ENCODE measurements around the gene CORO1C. TPM values are rescaled to one million over a fixed set of nuclear protein-coding genes. Genes with fewer than 3 reads are reported as not detected.
A peak's percentile ranks its signal among the peaks of the same experiment; 100 is the strongest.
"Not testable (repeated sequence)": the region's sequence is repeated elsewhere in the genome, so short reads cannot be mapped to it uniquely, and the experiment has no call there.

CORO1C gene
- total RNA-seq, 1 donor from 2014 or later: 68.3 TPM

DNA sequence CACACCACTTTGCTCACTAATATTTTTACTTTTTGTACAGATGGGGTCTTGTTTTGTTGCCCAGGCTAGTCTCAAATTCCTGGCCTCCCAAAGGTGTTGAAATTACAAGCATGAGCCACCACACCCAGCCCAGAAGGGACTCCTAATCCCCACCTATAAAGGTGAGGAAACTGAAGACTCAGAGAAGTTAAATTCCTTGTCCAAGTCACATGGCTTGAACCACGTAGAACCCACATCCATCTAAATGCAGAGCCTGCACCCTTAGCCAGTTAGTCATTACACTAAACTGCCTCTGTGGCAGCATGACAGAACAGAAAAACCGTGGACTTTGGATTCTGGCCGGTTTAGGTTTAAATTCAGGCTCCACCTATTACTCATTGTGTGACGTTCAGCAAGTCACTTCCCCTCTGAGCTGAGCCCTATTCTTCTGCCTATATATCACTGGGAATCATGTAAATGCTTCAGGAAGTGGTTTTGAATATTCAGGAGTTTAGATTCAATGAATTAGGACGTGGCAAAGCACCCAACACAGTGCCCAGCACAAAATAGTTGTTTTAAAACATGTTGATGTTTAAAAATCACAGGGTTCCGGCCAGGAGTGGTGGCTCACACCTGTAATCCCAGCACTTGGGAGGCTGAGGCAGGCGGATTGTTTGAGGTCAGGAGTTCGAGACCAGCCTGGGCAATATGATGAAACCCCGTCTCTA is 3.0 kb upstream of the CORO1C start:
- Mint-ChIP-seq H3K9me3 (no peaks in the 10 kb centered on the region), H3K4me1 (peaks cover 26% of the 10 kb centered on the region), H3K27me3 (no peaks in the 10 kb centered on the region), H3K36me3 (ENCODE audit: low read depth) (peaks cover 8% of the 10 kb centered on the region), H3K27ac (peak overlapping the region; percentile 71), H3K4me3 (no peak overlapping the region)
- DNase-seq: no peak
- POLR2A ChIA-PET: no interaction called here
- intact Hi-C loops (cut with micrococcal nuclease): loop anchor here (5.0 kb wide), 3 partner anchors 33 to 1777 kb away; partner anchors contain the start of genes SSH1 and TMEM263
- CTCF ChIA-PET: interaction anchor here (1.7 kb wide), 1 partner anchor 70 kb away, joined by 4 read pairs; no protein-coding TSS in a partner anchor
- ATAC-seq (ENCODE audit: low read depth): no peak
- TF ChIP-seq, protein P1, sequence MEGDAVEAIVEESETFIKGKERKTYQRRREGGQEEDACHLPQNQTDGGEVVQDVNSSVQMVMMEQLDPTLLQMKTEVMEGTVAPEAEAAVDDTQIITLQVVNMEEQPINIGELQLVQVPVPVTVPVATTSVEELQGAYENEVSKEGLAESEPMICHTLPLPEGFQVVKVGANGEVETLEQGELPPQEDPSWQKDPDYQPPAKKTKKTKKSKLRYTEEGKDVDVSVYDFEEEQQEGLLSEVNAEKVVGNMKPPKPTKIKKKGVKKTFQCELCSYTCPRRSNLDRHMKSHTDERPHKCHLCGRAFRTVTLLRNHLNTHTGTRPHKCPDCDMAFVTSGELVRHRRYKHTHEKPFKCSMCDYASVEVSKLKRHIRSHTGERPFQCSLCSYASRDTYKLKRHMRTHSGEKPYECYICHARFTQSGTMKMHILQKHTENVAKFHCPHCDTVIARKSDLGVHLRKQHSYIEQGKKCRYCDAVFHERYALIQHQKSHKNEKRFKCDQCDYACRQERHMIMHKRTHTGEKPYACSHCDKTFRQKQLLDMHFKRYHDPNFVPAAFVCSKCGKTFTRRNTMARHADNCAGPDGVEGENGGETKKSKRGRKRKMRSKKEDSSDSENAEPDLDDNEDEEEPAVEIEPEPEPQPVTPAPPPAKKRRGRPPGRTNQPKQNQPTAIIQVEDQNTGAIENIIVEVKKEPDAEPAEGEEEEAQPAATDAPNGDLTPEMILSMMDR (IDR thresholded peaks at IDR 0.05): no peak

DNA sequence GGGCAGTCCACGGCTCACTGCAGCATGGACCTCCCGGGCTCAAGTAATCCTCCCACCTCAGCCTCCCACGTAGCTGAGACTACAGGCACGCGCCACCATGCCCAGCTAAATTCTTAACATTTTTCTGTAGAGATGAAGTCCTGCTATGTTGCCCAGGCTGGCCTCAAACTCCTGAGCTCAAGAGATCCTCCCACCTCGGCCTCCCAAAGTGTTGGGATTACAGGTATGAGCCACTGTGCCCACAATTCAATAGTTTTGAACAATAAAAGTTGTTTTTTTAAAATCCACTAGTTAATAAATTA is 1.9 kb upstream of the CORO1C start:
- ChIA-PET CTCF (interaction anchor here (0.7 to 2.6 kb wide), 4 partner anchors 37 to 70 kb away, joined by 3 to 8 read pairs (median 4); no protein-coding TSS in a partner anchor), POLR2A (interaction anchor here (0.7 to 1.5 kb wide), 2 partner anchors 64 to 98 kb away, joined by 4 to 5 read pairs; no protein-coding TSS in a partner anchor)
- not testable (repeated sequence) for H3K9me3 Mint-ChIP-seq; DNase-seq; H3K4me3 Mint-ChIP-seq; H3K36me3 Mint-ChIP-seq (ENCODE audit: low read depth); H3K27ac Mint-ChIP-seq; H3K27me3 Mint-ChIP-seq; ATAC-seq (ENCODE audit: low read depth)
- intact Hi-C loops (cut with micrococcal nuclease): loop anchor here (5.0 kb wide), 3 partner anchors 34 to 1776 kb away; partner anchors contain the start of genes SSH1 and TMEM263
- H3K4me1 Mint-ChIP-seq: peaks cover 38% of the 10 kb centered on the region

DNA sequence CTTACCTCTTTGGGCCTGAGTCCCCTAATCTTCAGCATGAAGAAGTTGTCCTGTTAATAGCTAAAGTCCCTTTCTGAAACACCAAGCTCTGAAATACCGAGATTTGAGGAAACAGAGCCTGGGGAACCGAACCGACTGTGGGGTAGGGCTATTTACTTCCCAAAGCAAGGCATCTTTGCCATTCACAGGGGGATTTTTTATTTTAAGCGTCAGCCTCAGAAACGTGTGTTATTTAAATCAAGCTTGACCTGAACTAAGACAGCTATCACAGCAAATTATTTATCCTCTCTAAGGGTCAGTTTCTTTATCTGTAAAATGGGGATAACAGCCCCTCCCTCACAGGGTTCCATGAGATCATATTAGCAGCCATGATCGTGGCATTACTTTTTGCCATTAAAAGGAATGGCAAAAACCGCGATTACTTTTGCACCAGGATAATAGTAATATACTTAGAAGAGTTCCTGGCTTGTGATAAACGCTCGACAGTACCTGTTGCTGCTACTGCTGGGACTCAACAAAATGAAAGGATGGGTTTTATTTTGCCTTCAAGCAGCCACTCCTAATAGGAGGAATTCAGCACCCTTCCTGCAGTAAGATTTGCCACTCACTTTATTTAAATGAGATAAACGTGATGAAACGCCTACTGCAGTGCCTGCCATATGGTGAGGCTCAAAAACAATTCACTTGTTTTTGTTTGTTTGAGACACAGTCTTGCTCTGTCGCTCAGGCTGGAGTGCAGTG is 1.3 kb upstream of the CORO1C start:
- TF ChIP-seq, protein P1 (IDR thresholded peaks at IDR 0.05): no peak
- Mint-ChIP-seq H3K4me3 (peak overlapping the region; percentile 97), H3K27ac (peak overlapping the region; percentile 96), H3K36me3 (ENCODE audit: low read depth) (peaks cover 8% of the 10 kb centered on the region), H3K4me1 (peaks cover 42% of the 10 kb centered on the region), H3K27me3 (no peaks in the 10 kb centered on the region), H3K9me3 (no peaks in the 10 kb centered on the region)
- DNase-seq: no peak
- POLR2A ChIA-PET: interaction anchor here (0.5 to 1.5 kb wide), 6 partner anchors 19 to 170 kb away, joined by 4 to 5 read pairs (median 5); partner anchors contain the start of gene ISCU
- intact Hi-C loops (cut with micrococcal nuclease): loop anchor here (1.0 to 5.0 kb wide), 5 partner anchors 35 to 1775 kb away; partner anchors contain the start of genes SELPLG, SSH1 and TMEM263
- ATAC-seq (ENCODE audit: low read depth): no peak
- CTCF ChIA-PET: interaction anchor here (0.7 to 2.6 kb wide), 4 partner anchors 37 to 71 kb away, joined by 3 to 8 read pairs (median 4); no protein-coding TSS in a partner anchor

DNA sequence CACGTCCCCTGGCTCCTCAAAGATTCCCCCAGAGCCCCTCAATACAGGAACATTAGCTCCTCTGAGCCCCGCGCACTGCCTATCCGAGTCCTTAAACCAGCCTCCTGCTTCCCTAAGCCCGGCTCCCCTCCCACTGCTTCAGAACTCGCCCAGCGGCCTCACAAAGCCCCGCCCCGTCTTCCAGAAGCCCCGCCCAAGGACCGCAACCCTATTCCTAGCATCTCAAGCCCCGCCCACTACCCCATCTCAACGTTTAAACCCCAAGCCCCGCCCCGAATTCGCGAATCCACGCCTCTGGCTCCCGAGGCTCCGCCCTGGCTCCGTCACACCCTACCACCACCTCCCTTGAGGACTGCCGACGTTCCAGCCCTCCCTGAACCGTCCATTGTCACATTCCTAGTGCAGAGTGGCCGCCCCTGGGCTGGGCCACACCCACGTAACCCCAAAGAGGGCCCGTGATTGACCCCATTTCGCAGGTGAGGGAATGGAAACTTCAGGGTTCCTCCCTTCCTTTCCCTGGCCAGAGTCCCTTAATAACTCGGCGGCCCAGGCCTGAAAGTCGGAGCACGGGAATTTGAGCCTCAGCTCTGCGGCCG is 646 bp upstream of the CORO1C start:
- intact Hi-C loops (cut with micrococcal nuclease): loop anchor here (1.0 to 5.0 kb wide), 13 partner anchors 20 to 1775 kb away; partner anchors contain the start of genes FICD, ISCU, PWP1 and SELPLG
- TF ChIP-seq, protein P1 (IDR thresholded peaks at IDR 0.05): no peak
- POLR2A ChIA-PET: interaction anchor here (0.5 to 2.5 kb wide), 6 partner anchors 18 to 170 kb away, joined by 4 to 23 read pairs (median 5); partner anchors contain the start of gene ISCU
- peaks cover 8% of the 10 kb centered on the region for H3K36me3 Mint-ChIP-seq (ENCODE audit: low read depth)
- DNase-seq (peak; percentile 98), ATAC-seq (ENCODE audit: low read depth) (peak; percentile 73)
- H3K9me3 Mint-ChIP-seq: no peaks in the 10 kb centered on the region
- H3K27me3 Mint-ChIP-seq: no peaks in the 10 kb centered on the region
- peak overlapping the region; percentile 97 for H3K4me3 Mint-ChIP-seq
- H3K4me1 Mint-ChIP-seq: peaks cover 47% of the 10 kb centered on the region
- H3K27ac Mint-ChIP-seq: peak overlapping the region; percentile 96
- CTCF ChIA-PET: interaction anchor here (1.2 to 2.6 kb wide), 3 partner anchors 36 to 72 kb away, joined by 3 to 8 read pairs (median 4); no protein-coding TSS in a partner anchor
